Ecto neural progenitor cell (in vitro differentiated cells): ENCODE measurements around the gene VAMP5.

Experiments used
- DNase-seq: peaks from one replicate; pipeline ENCODE4 v3.0.0-alpha.2; 2018; ENCODE audit warnings: low spot score

Gene VAMP5

GRCh38 chr2:85635636-85636035 is 51.4 kb downstream of the VAMP5 start:
- DNase-seq: no peak

GRCh38 chr2:85642725-85643124 is 58.5 kb downstream of the VAMP5 start:
- no peak for DNase-seq
